NT2/D1 (cell line): ENCODE measurements around the gene ELP4.
A peak's percentile ranks its signal among the peaks of the same experiment; 100 is the strongest.

Source experiments
- DNase-seq: peaks from one replicate; pipeline ENCODE4 v3.0.0-alpha.2; 2011; ENCODE audit warnings: low read depth, low spot score
- H3K27me3 ChIP-seq: 2 replicates; pipeline ENCODE4 v1.6.0; 2011; ENCODE audit warnings: mild to moderate bottlenecking; ENCODE audit not compliant: insufficient read length, insufficient read depth
- H3K36me3 ChIP-seq: 2 replicates; pipeline ENCODE4 v1.6.1; 2011; ENCODE audit warnings: mild to moderate bottlenecking, low read length, mixed read lengths; ENCODE audit not compliant: insufficient read depth, insufficient read length
- H3K4me1 ChIP-seq: 2 replicates; pipeline ENCODE4 v1.5.1; 2011; ENCODE audit not compliant: insufficient read depth, insufficient read length
- H3K4me3 ChIP-seq: 2 replicates; pipeline ENCODE4 v1.5.1; 2011; ENCODE audit warnings: low read depth; ENCODE audit not compliant: insufficient read length
- H3K9ac ChIP-seq: 2 replicates; pipeline ENCODE4 v1.6.0; 2011; ENCODE audit warnings: low read depth; ENCODE audit not compliant: insufficient read length
- H3K9me3 ChIP-seq: 2 replicates; pipeline ENCODE4 v1.5.1; 2011; ENCODE audit warnings: mild to moderate bottlenecking, low read length; ENCODE audit not compliant: insufficient read depth
- SUZ12 ChIP-seq: IDR thresholded peaks from 2 replicates; pipeline ENCODE4 v1.6.1; 2011; ENCODE audit not compliant: insufficient read length, insufficient read depth; ENCODE audit errors: extremely low read depth
- YY1 ChIP-seq: IDR thresholded peaks from 2 replicates; pipeline ENCODE4 v1.6.1; 2011; ENCODE audit not compliant: insufficient read length, insufficient read depth
- ZNF274 ChIP-seq: IDR thresholded peaks from 2 replicates; pipeline ENCODE4 v1.6.1; 2011; ENCODE audit warnings: mild to moderate bottlenecking, low read depth, low read length

ELP4 gene

DNA sequence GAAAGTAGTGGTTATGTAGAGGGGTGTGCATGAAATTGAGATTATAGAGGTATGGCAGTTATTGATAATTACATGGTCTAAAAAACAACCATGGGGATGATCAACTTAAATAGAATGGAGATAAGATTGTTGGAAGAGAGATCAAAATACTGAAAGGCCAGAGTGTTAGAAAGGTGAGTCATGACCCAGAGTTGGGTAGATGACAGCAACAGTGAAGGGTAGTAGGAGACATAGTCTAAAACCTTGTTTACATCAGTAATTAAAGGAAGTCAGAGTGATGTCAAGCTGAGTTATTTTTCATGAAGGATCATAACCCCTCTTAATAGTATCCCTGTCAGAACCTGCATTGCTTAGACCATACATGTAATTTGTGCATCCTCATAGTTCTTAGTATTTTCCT, 110.9 kb downstream of the ELP4 start:
- no peaks in the 10 kb centered on the region for H3K36me3 ChIP-seq

DNA sequence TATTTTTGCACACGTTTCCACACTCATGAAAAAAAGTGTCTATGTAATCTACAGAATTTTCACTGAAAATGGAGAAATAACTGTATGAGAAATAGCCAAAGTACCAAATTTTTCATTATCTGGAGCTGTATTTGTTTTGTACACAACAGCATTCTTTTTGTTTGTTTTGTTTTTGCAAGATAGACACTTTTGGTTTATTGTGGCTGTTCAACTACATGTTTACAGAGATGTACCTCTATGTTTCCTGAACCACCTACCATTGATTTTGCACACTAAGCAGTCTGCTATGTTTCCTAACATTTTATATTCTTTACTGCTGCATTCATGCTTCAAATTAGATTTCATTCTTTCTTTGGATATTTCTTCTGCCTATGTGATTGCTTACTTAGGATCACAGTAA, 116.3 kb downstream of the ELP4 start:
- no peak for DNase-seq
- Histone ChIP-seq H3K4me3 (no peak overlapping the region), H3K4me1 (no peaks in the 10 kb centered on the region), H3K27me3 (no peaks in the 10 kb centered on the region), H3K9ac (no peak overlapping the region), H3K9me3 (no peaks in the 10 kb centered on the region), H3K36me3 (no peaks in the 10 kb centered on the region)
- TF ChIP-seq YY1 (no peak), ZNF274 (no peak), SUZ12 (no peak)

More for the DNA sequence above, 110.9 kb downstream of the ELP4 start:
- DNase-seq: no peak
- H3K4me3 ChIP-seq: no peak overlapping the region
- no peak for TF ChIP-seq SUZ12
- no peak overlapping the region for H3K9ac ChIP-seq
- H3K9me3 ChIP-seq: no peaks in the 10 kb centered on the region
- no peaks in the 10 kb centered on the region for H3K4me1 ChIP-seq
- H3K27me3 ChIP-seq: no peaks in the 10 kb centered on the region

DNA sequence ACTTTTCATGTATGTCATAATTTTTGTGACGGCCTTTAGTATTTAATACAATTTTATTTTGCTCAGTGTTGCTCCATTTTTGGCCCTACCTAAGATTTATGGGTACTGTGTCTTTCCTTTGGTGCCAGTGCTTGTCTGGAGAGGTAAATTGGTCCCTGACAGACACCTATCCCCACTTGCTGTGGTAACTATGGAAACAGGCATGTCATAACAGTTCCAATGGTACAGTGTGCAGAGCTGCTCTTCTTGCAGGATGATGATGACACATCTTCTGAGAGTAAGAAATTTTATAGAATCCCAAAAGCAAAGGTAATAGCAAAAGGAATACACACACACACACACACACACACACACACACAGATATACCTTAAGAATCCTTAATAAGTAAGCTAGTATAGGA, 118.5 kb downstream of the ELP4 start:
- H3K4me3 ChIP-seq: no peak overlapping the region
- no peak overlapping the region for H3K9ac ChIP-seq
- H3K4me1 ChIP-seq: no peaks in the 10 kb centered on the region
- TF ChIP-seq ZNF274 (no peak), YY1 (no peak), SUZ12 (no peak)
- no peak for DNase-seq
- no peaks in the 10 kb centered on the region for H3K27me3 ChIP-seq
- H3K9me3 ChIP-seq: no peaks in the 10 kb centered on the region
- no peaks in the 10 kb centered on the region for H3K36me3 ChIP-seq

DNA sequence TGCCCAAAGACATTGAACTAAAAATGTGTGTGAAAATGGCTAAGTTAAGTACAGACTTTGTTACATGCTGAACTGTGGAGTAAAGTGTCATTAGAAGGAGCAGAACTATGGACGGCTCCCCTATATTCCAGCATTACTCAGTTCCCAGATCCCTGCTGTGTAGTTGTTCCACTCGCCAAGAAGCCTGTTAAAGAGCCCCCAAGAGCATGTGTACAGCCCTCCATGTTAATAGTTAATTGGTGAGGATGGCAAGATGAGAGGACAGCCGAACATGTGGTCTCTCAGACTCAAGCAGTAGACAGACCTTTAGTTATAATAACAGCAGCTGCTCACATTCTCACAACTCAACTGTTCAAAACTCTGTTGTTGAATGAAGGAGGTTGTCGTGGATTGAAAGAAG, 127.4 kb downstream of the ELP4 start:
- Histone ChIP-seq H3K9ac (no peak overlapping the region), H3K9me3 (no peaks in the 10 kb centered on the region), H3K36me3 (no peaks in the 10 kb centered on the region), H3K4me1 (no peaks in the 10 kb centered on the region), H3K4me3 (no peak overlapping the region), H3K27me3 (no peaks in the 10 kb centered on the region)
- no peak for TF ChIP-seq ZNF274
- TF ChIP-seq YY1: no peak
- TF ChIP-seq SUZ12: no peak
- no peak for DNase-seq

- no peaks in the 10 kb centered on the region for H3K36me3 ChIP-seq
- TF ChIP-seq SUZ12: no peak
- no peak for TF ChIP-seq ZNF274
- TF ChIP-seq YY1: no peak
- H3K27me3 ChIP-seq: no peaks in the 10 kb centered on the region
- no peak for DNase-seq
- no peaks in the 10 kb centered on the region for H3K4me1 ChIP-seq
- H3K9me3 ChIP-seq: no peaks in the 10 kb centered on the region
- H3K4me3 ChIP-seq: no peak overlapping the region
- no peak overlapping the region for H3K9ac ChIP-seq
Observed at GRCh38 chr11:31640611-31641010, 131.0 kb downstream of the ELP4 start.

- peak; percentile 36 for DNase-seq
- H3K4me1 ChIP-seq: no peaks in the 10 kb centered on the region
Observed at GRCh38 chr11:31641477-31642062, 132.0 kb downstream of the ELP4 start.

DNA sequence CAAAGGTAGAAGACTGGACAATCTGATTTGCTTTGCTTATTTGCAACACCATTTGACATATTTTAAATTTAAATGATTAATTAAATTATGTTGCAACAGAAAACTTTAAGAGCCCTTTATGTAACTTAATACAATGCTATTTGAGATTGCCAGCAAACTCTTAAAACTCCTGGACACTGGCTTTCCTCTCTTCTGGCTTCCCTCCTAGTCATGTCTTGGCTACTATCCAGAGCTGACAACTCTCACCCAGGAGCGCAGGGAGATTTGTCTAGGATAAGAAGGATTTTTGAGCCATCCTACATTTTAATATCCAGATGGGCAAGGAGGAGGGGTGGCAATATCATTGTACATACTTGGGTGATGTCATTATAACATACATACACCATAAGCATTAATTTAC, 134.3 kb downstream of the ELP4 start:
- H3K36me3 ChIP-seq: peaks cover 3% of the 10 kb centered on the region
- H3K9ac ChIP-seq: no peak overlapping the region
- no peaks in the 10 kb centered on the region for H3K27me3 ChIP-seq
- H3K9me3 ChIP-seq: no peaks in the 10 kb centered on the region
- no peak for TF ChIP-seq ZNF274
- TF ChIP-seq SUZ12: no peak
- no peak for DNase-seq
- no peaks in the 10 kb centered on the region for H3K4me1 ChIP-seq
- no peak overlapping the region for H3K4me3 ChIP-seq

More at GRCh38 chr11:31641477-31642062, 132.0 kb downstream of the ELP4 start:
- H3K4me3 ChIP-seq: no peak overlapping the region
- H3K9me3 ChIP-seq: no peaks in the 10 kb centered on the region
- H3K9ac ChIP-seq: no peak overlapping the region
- no peaks in the 10 kb centered on the region for H3K27me3 ChIP-seq
- TF ChIP-seq YY1 (no peak), SUZ12 (no peak), ZNF274 (no peak)
- no peaks in the 10 kb centered on the region for H3K36me3 ChIP-seq

DNA sequence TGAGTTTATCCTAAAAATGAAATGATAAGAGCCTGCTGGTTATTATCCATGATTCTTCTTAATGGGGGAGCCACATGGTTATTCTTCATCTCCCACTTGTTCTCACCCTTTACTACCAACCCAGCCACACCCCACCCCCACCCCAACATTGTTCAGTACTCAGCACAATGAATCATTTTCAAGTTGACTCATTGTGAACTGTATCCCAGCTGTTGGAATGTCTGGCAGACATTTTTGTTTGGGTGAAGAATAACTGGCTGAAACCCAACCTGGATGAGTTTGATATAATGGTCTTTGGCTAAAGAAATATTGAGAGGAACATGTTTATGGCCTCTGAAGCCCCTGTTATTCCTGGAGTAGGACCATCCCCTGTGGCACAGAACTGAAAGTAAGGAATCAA, 136.2 kb downstream of the ELP4 start:
- DNase-seq: no peak
- TF ChIP-seq YY1 (no peak), ZNF274 (no peak), SUZ12 (no peak)
- H3K36me3 ChIP-seq: peaks cover 3% of the 10 kb centered on the region
- H3K4me1 ChIP-seq: no peaks in the 10 kb centered on the region
- no peaks in the 10 kb centered on the region for H3K9me3 ChIP-seq
- H3K4me3 ChIP-seq: no peak overlapping the region
- H3K9ac ChIP-seq: no peak overlapping the region
- H3K27me3 ChIP-seq: no peaks in the 10 kb centered on the region
